ENCODE data around the gene RGS3.

RGS3 gene

DNA sequence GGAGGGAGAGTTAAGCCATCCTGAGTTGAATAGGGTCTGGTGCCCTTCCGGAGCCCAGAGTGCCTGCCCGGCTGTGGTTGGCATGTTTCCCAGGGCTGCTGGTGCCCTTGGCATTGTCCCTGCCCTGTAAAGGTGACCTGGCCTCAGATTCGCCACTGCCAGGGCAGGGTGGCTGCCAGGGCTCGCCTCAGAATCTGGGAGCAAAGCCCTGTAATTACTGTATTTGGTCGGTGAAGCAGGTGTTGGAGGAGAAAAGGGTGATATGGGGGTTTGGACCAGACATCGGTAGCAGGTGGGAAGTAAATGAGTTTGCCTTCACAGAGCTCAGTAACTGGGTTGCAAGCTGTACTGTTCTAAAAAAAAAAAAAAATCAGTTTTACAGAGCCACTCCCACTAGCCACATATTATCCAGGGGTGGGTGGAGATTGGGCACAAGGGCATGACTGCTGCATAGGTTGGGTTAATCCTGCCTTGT lies 47.6 kb downstream of the RGS3 start:
- Histone ChIP-seq H3K36me3 (peaks cover 21 to 49% (median 41%) of the 10 kb centered on the region in 3 donors), H3K4me1 (peaks cover 0 to 45% (median 29%) of the 10 kb centered on the region in 4 donors), H3K27ac (peak overlapping the region; percentile 44 to 52), H3K9me3 (no peaks in the 10 kb centered on the region), H3K4me3 (no peak overlapping the region), H3K27me3 (no peaks in the 10 kb centered on the region)
- TF ChIP-seq, protein P1, sequence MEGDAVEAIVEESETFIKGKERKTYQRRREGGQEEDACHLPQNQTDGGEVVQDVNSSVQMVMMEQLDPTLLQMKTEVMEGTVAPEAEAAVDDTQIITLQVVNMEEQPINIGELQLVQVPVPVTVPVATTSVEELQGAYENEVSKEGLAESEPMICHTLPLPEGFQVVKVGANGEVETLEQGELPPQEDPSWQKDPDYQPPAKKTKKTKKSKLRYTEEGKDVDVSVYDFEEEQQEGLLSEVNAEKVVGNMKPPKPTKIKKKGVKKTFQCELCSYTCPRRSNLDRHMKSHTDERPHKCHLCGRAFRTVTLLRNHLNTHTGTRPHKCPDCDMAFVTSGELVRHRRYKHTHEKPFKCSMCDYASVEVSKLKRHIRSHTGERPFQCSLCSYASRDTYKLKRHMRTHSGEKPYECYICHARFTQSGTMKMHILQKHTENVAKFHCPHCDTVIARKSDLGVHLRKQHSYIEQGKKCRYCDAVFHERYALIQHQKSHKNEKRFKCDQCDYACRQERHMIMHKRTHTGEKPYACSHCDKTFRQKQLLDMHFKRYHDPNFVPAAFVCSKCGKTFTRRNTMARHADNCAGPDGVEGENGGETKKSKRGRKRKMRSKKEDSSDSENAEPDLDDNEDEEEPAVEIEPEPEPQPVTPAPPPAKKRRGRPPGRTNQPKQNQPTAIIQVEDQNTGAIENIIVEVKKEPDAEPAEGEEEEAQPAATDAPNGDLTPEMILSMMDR (IDR thresholded peaks at IDR 0.05): no peak
- DNase-seq: no peak
- intact Hi-C loops (cut with DNase I; ENCODE audit: low total_unique reads): no loop called here

DNA sequence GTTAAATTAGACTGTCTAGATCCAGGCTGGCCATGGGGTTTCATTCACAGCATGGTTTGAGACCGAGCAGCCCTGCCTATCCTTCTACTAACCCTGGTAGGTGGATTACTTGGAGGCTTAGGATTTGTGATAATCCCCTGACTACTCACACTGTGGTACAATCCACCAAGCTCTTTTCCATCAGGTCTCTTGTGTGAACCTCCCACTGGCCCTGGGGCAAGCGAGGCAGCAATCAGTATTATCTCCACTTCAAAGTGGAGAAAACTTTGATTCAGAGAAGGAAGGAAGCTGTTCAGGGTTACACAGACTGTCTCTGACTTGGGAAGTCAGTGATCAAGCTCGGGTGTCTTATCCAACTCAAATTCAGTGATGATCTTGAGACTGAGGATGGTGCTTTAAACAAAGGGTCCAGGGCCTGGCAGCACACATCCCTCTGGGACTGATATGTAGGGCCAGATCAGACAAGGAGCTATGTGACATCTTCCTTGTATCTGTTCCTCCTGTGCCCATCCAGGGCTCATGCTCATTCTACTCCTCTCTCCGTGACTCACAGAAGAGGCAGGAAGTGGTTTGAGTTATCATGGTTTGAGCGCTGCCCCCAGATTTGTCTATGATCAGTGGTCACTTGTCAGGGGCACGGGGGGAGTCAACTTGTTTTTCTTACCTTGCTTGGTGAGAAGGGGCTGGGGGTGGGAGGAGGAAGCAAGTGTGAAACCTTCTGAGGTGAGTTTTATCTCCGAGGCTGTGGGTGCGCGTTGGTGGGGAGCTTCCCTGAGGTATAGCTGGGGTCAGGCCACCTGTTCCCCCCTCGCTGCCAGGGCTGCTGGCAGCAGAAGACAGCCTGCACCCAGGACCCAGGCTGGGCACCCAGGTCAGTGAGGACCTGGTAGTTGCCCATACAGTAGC lies 48.6 kb downstream of the RGS3 start:
- TF ChIP-seq, protein P1 (IDR thresholded peaks at IDR 0.05): no peak
- Histone ChIP-seq H3K27me3 (no peaks in the 10 kb centered on the region), H3K9me3 (no peaks in the 10 kb centered on the region), H3K4me3 (no peak overlapping the region), H3K4me1 (peaks cover 0 to 40% (median 29%) of the 10 kb centered on the region in 4 donors), H3K27ac (peak overlapping the region in 1 of 2 donors; percentile 52), H3K36me3 (peaks cover 21 to 56% (median 36%) of the 10 kb centered on the region in 3 donors)
- intact Hi-C loops (cut with DNase I; ENCODE audit: low total_unique reads): no loop called here
- no peak for DNase-seq

DNA sequence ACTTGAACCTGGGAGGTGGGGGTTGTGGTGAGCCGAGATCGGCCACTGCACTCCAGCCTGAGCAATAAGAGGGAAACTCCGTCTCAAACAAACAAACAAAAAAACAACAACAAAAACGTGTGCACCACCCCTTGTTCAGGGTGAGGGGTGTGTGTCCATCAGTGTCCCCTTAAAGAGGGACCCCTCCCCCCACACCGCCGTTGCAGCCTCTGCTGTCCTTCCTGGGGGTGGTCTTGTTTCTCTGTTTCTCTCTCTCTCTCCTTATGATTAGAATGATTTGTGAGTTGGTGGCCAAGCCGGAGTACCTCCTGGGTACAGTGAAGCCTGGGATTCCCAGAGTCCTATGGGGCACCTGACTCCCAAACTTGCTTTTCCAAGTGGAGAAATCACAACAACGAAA lies 49.6 kb downstream of the RGS3 start:
- no peak overlapping the region for H3K27ac ChIP-seq
- DNase-seq: no peak
- intact Hi-C loops (cut with DNase I; ENCODE audit: low total_unique reads): no loop called here
- no peaks in the 10 kb centered on the region for H3K9me3 ChIP-seq
- no peaks in the 10 kb centered on the region for H3K27me3 ChIP-seq
- peaks cover 0 to 36% (median 25%) of the 10 kb centered on the region in 4 donors for H3K4me1 ChIP-seq
- no peak overlapping the region for H3K4me3 ChIP-seq
- peaks cover 21 to 51% (median 30%) of the 10 kb centered on the region in 3 donors for H3K36me3 ChIP-seq
- TF ChIP-seq, protein P1 (IDR thresholded peaks at IDR 0.05): no peak

DNA sequence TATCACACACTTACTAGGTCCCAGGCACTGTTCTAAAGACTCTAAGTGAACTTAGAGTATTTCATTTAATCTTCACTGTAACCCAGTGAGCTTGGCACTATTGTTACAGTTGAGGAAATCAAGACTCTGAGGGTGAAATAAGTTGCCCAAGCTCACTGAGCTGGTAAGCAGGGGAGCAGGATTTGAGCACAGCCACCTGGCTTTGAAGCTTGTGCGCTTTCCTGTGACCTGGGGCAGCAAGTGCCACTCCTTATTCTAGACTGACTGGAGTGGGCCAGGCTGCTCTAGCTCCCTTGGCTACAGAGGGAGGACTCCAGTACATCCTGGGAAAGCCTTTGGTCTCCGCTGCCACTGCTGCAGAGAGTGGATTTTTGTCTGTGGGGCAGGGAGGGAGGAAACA lies 50.0 kb downstream of the RGS3 start:
- Histone ChIP-seq H3K27ac (no peak overlapping the region), H3K36me3 (peaks cover 21 to 50% (median 30%) of the 10 kb centered on the region in 3 donors), H3K9me3 (no peaks in the 10 kb centered on the region), H3K4me1 (peaks cover 0 to 34% (median 21%) of the 10 kb centered on the region in 4 donors), H3K27me3 (no peaks in the 10 kb centered on the region), H3K4me3 (no peak overlapping the region)
- TF ChIP-seq, protein P1 (IDR thresholded peaks at IDR 0.05): no peak
- intact Hi-C loops (cut with DNase I; ENCODE audit: low total_unique reads): no loop called here
- no peak for DNase-seq

DNA sequence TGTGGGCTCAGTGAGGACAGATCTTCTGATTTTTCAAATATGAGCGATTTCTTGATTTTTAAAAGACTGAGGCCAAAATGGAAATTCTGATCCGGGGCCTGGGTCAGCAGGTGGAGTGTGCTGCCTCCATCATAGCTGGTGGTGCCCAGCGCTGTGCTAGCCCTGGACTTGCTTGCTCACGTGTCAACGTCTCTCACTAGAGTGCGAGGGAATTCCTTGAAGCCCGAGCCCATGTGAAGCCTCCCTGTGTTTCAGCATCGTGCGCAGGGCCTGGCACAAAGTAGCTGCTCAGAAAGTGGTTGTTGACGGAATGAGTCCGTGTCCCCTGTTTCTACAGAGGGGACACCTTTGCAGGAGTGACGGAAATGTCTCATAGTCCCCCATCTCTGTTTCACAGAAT lies 50.5 kb downstream of the RGS3 start:
- no peak overlapping the region for H3K4me3 ChIP-seq
- peaks cover 0 to 34% (median 18%) of the 10 kb centered on the region in 4 donors for H3K4me1 ChIP-seq
- DNase-seq: no peak
- no peaks in the 10 kb centered on the region for H3K9me3 ChIP-seq
- H3K36me3 ChIP-seq: peaks cover 21 to 50% (median 30%) of the 10 kb centered on the region in 3 donors
- intact Hi-C loops (cut with DNase I; ENCODE audit: low total_unique reads): no loop called here
- TF ChIP-seq, protein P1 (IDR thresholded peaks at IDR 0.05): no peak
- H3K27ac ChIP-seq: no peak overlapping the region
- no peaks in the 10 kb centered on the region for H3K27me3 ChIP-seq

Data from tibial artery (tissue), 4 donors.